Astrocyte of the spinal cord (primary cell): ENCODE data around the gene MAOB.

Experiments used
- DNase-seq: peaks from one replicate; pipeline ENCODE4 v3.0.0; 2011; ENCODE audit warnings: low read depth, low spot score
- H3K4me3 ChIP-seq: 2 replicates; pipeline ENCODE4 v1.5.1; 2011; ENCODE audit warnings: low read depth, mild to moderate bottlenecking, low read length, moderate library complexity
- CTCF ChIP-seq: IDR thresholded peaks from 2 replicates; pipeline ENCODE4 v1.5.1; 2012; ENCODE audit warnings: low read depth, mild to moderate bottlenecking, low read length, inconsistent platforms
- in situ Hi-C: cut with HindIII; loops from 2 replicates; pipeline ENCODE4 v1.10.0; 2017; ENCODE audit warnings: low sequenced_read_pairs

MAOB gene

GRCh38 chrX:43753637-43754036 lies 128.6 kb downstream of the MAOB start:
- H3K4me3 ChIP-seq: no peak overlapping the region
- in situ Hi-C loops: no loop called here
- TF ChIP-seq CTCF: no peak
- peak; percentile 16 for DNase-seq

- no peak overlapping the region for H3K4me3 ChIP-seq
- TF ChIP-seq CTCF: peak; percentile 27
- in situ Hi-C loops: no loop called here
- peak; percentile 61 for DNase-seq
These were observed 132.0 kb downstream of the MAOB start for GRCh38 chrX:43750248-43750676.

GRCh38 chrX:43747476-43747875 lies 134.8 kb downstream of the MAOB start:
- no peak overlapping the region for H3K4me3 ChIP-seq
- in situ Hi-C loops: no loop called here
- no peak for TF ChIP-seq CTCF
- DNase-seq: no peak

- in situ Hi-C loops: no loop called here
- no peak for TF ChIP-seq CTCF
- DNase-seq: peak; percentile 7
- H3K4me3 ChIP-seq: no peak overlapping the region
These were observed 136.1 kb downstream of the MAOB start for GRCh38 chrX:43745938-43746721.

GRCh38 chrX:43744284-43744683 lies 138.0 kb downstream of the MAOB start:
- no peak overlapping the region for H3K4me3 ChIP-seq
- in situ Hi-C loops: no loop called here
- no peak for TF ChIP-seq CTCF
- no peak for DNase-seq

GRCh38 chrX:43743100-43743822 lies 139.0 kb downstream of the MAOB start:
- no peak for DNase-seq
- H3K4me3 ChIP-seq: no peak overlapping the region
- TF ChIP-seq CTCF: no peak
- in situ Hi-C loops: no loop called here
